ENCODE measurements around the gene GJB5.

- no peak for TF ChIP-seq CTCF (IDR thresholded peaks at IDR 0.05)
- no peak for TF ChIP-seq SMC3 (IDR thresholded peaks at IDR 0.05; ENCODE audit: low read depth, low read length)
- no peak for TF ChIP-seq EZH2phosphoT487 (IDR thresholded peaks at IDR 0.05; ENCODE audit: borderline replicate concordance, low read depth)
- TF ChIP-seq TAF1 (IDR thresholded peaks at IDR 0.05; ENCODE audit: borderline replicate concordance, low read depth, low read length): no peak
These were observed 7.8 kb upstream of the GJB5 start for GRCh38 chr1:34746785-34747637.

Data from SK-N-SH (cell line).